ENCODE measurements around the gene TAS2R43. TPM values are rescaled to one million over a fixed set of nuclear protein-coding genes. Genes with fewer than 3 reads are reported as not detected.
"Not testable (repeated sequence)": the region's sequence is repeated elsewhere in the genome, so short reads cannot be mapped to it uniquely, and the experiment has no call there.

Gene TAS2R43
- total RNA-seq, 2 donors from 2014 or later = 4.9 to 8.6 TPM

- DNase-seq (no peak), ATAC-seq (no peak)
- no peak overlapping the region for H3K4me3 ChIP-seq
- 85 to 92% methylated on average over 5 of the region's 5 CpGs for WGBS, 2 donors
- no peaks in the 10 kb centered on the region for H3K36me3 ChIP-seq (replicated peaks in 1 of 2; ENCODE audit: insufficient read depth in 1 of 2, low read depth in 2 of 2)
- H3K27ac ChIP-seq = no peak overlapping the region
- no peaks in the 10 kb centered on the region for H3K27me3 ChIP-seq
- H3K4me1 ChIP-seq = no peaks in the 10 kb centered on the region
- TF ChIP-seq CTCF (IDR thresholded peaks at IDR 0.05) (no peak), POLR2A (IDR thresholded peaks at IDR 0.05) (no peak)
- H3K9me3 ChIP-seq = no peaks in the 10 kb centered on the region
- intact Hi-C loops (cut with DNase I) = no loop called here
These were observed 22.2 kb downstream of the TAS2R43 start for GRCh38 chr12:11069854-11070365.

GRCh38 chr12:11067514-11067913 lies 24.6 kb downstream of the TAS2R43 start:
- no peak for ATAC-seq
- no peaks in the 10 kb centered on the region for H3K9me3 ChIP-seq
- DNase-seq = peak in 3 of 4 donors; percentile 8 to 13 (median 12)
- no peaks in the 10 kb centered on the region for H3K4me1 ChIP-seq
- no peak overlapping the region for H3K4me3 ChIP-seq
- WGBS, 2 donors = 57 to 71% methylated on average over 2 of the region's 2 CpGs
- TF ChIP-seq CTCF (IDR thresholded peaks at IDR 0.05) (no peak), POLR2A (IDR thresholded peaks at IDR 0.05) (no peak)
- no peak overlapping the region for H3K27ac ChIP-seq
- intact Hi-C loops (cut with DNase I) = no loop called here
- H3K36me3 ChIP-seq (replicated peaks in 1 of 2; ENCODE audit: insufficient read depth in 1 of 2, low read depth in 2 of 2) = no peaks in the 10 kb centered on the region
- H3K27me3 ChIP-seq = no peaks in the 10 kb centered on the region

GRCh38 chr12:11062194-11062593 lies 29.9 kb downstream of the TAS2R43 start, which contains the start of gene TAS2R46:
Gene TAS2R46 (minus strand): TSS chr12:11062294. CDS start chr12:11062294, 0 bp downstream.
- H3K36me3 ChIP-seq (replicated peaks in 1 of 2; ENCODE audit: insufficient read depth in 1 of 2, low read depth in 2 of 2); H3K27me3 ChIP-seq; H3K27ac ChIP-seq; H3K9me3 ChIP-seq; H3K4me1 ChIP-seq; intact Hi-C loops (cut with DNase I); ATAC-seq; H3K4me3 ChIP-seq; DNase-seq: not testable (repeated sequence)
- 80 to 84% methylated on average over 1 of the region's 1 CpG for WGBS, 2 donors

DNA sequence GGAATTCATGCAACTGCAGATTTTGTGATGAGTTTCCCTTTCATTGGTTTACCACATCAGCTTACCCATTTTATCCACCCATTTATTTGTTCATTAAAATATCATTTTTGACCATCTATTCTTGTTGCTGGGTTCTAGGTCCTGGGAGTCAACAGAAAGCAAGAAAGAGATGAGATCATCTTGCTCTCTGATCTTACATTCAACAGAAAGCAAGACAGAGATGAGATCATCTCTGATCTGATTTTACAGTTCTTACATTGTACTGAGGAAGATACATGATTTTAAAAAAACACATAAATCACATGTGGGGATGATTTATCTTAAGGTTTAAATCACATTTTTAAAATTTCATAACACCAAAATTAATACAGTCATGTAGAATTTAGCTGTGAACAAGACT lies 32.3 kb downstream of the TAS2R43 start:
- DNase-seq (no peak), ATAC-seq (no peak)
- Histone ChIP-seq H3K27me3 (no peaks in the 10 kb centered on the region), H3K4me1 (no peaks in the 10 kb centered on the region), H3K9me3 (no peaks in the 10 kb centered on the region), H3K27ac (no peak overlapping the region), H3K4me3 (no peak overlapping the region), H3K36me3 (replicated peaks in 1 of 2; ENCODE audit: insufficient read depth in 1 of 2, low read depth in 2 of 2) (no peaks in the 10 kb centered on the region)
- intact Hi-C loops (cut with DNase I) = no loop called here
- TF ChIP-seq POLR2A (IDR thresholded peaks at IDR 0.05) (no peak), CTCF (IDR thresholded peaks at IDR 0.05) (no peak)

DNA sequence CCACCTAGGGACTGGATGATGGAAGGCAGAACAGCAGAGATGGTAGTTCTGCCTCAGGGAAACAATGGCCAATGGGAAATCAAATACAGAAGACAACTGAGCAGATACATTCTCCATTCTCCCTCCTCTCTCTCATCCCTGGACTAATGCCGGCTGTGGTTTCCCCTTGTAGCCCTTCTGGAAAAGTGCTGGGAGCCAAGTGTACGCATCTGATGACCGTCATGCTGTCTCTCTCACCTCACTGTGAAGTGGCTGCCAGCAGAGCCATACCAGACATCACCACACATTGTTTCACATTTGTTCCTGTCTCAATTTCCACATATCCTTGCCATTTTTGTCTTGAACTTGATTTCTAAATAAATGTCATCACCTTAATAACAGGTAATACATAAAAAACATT lies 33.1 kb downstream of the TAS2R43 start:
- Histone ChIP-seq H3K36me3 (replicated peaks in 1 of 2; ENCODE audit: insufficient read depth in 1 of 2, low read depth in 2 of 2) (no peaks in the 10 kb centered on the region), H3K4me1 (no peaks in the 10 kb centered on the region), H3K27ac (no peak overlapping the region), H3K9me3 (no peaks in the 10 kb centered on the region), H3K27me3 (no peaks in the 10 kb centered on the region), H3K4me3 (no peak overlapping the region)
- TF ChIP-seq POLR2A (IDR thresholded peaks at IDR 0.05) = no peak
- TF ChIP-seq CTCF (IDR thresholded peaks at IDR 0.05) = no peak
- intact Hi-C loops (cut with DNase I) = no loop called here
- 94 to 98% methylated on average over 3 of the region's 3 CpGs for whole genome bisulfite sequencing, 2 donors
- DNase-seq (no peak), ATAC-seq (no peak)
